OCI-LY7 (cell line): Measurements from ENCODE around the gene ACSS1.

Source experiments
- EZH2phosphoT487 ChIP-seq: fragments of 200-600 bp; sonication (generic); IDR thresholded peaks from 2 replicates; pipeline ENCODE4 v1.6.1; 2018; ENCODE audit warnings: low read depth, borderline replicate concordance, mild to moderate bottlenecking, mixed run types, antibody characterized with exemption, low read length, moderate library complexity, mixed read lengths
- TF ChIP-seq, protein P1 (sequence below): fragments of 200-600 bp; sonication (generic); conservative IDR thresholded peaks from 2 replicates; pipeline ENCODE4 v1.5.1; 2014; ENCODE audit warnings: mild to moderate bottlenecking, antibody characterized with exemption, low read length, moderate library complexity, mixed read lengths

DNA sequence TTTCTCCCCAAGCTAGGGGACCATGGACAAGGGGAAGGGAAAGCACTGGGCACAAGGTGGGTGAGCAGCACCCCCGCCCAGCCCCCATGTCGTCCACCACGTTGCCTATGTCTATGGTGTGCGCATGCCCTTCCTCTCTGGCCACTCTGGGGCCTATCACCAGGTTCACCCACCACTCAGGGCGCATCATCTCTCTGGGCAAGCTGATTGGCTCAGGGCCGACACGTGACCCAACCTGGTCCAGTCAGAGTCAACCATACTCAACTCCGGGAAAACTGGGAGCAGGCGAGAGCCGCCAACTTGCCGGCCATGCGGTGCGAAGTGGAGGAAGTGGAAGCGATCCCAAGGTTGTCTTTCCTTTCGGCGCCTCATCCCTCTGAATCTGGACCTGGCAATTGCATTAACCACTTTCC, 25.9 kb downstream of the ACSS1 start:
- TF ChIP-seq, protein P1, sequence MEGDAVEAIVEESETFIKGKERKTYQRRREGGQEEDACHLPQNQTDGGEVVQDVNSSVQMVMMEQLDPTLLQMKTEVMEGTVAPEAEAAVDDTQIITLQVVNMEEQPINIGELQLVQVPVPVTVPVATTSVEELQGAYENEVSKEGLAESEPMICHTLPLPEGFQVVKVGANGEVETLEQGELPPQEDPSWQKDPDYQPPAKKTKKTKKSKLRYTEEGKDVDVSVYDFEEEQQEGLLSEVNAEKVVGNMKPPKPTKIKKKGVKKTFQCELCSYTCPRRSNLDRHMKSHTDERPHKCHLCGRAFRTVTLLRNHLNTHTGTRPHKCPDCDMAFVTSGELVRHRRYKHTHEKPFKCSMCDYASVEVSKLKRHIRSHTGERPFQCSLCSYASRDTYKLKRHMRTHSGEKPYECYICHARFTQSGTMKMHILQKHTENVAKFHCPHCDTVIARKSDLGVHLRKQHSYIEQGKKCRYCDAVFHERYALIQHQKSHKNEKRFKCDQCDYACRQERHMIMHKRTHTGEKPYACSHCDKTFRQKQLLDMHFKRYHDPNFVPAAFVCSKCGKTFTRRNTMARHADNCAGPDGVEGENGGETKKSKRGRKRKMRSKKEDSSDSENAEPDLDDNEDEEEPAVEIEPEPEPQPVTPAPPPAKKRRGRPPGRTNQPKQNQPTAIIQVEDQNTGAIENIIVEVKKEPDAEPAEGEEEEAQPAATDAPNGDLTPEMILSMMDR, result no peak
- no peak for TF ChIP-seq EZH2phosphoT487
